HG03378 (cell line): ENCODE data around the gene CELA3A.
"Not testable (repeated sequence)": the region's sequence is repeated elsewhere in the genome, so short reads cannot be mapped to it uniquely, and the experiment has no call there.

Source experiments
- ATAC-seq: cut with Tn5 transposase; IDR thresholded peaks from one replicate; pipeline ENCODE4 v1.9.1; 2021; ENCODE audit warnings: mild to moderate bottlenecking, moderate library complexity; ENCODE audit not compliant: unreplicated experiment

Gene CELA3A

DNA sequence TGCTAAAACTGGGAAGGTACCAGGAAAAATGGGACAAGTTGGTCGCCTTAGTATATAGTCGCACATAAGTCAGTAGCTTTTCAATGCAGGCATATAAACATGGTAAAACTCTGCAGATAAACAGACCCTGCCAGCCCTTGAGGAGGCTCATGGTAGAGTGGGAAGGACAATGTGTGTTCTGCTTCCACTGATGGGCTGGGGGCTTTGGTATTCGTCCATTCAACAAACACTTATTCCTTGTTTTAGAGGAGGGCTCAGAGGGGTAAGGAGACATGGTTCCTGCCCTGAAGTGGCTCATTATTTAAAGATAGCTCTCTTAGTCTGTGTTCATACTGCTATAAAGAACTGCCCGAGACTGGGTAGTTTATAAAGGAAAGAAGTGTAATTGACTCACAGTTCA lies 11.3 kb downstream of the CELA3A start:
- not testable (repeated sequence) for ATAC-seq

DNA sequence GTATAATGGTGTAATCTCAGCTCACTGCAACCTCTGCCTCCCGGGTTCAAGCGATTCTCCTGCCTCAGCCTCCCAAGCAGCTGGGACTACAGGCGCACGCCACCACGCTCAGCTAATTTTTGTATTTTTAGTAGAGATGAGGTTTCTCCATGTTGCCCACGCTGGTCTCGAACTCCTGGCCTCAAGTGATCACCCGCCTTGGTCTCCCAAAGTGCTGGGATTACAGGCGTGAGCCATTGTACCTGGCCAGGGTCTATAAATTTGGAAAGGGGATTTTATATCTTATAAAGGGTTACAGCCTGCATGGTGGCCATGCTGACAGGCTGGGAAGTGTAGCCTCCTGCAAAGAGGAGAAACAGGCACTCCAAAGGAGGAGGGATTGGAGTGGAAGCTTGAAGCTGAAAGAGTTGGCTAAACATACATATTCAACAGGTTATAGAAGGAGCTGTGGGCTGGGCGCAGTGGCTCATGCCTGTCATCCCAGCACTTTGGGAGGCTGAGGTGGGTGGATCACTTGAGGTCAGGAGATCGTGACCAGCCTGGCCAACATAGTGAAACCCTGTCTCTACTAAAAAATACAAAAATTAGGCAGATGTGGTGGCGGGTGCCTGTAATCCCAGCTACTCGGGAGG lies 13.2 kb downstream of the CELA3A start:
- ATAC-seq: not testable (repeated sequence)

DNA sequence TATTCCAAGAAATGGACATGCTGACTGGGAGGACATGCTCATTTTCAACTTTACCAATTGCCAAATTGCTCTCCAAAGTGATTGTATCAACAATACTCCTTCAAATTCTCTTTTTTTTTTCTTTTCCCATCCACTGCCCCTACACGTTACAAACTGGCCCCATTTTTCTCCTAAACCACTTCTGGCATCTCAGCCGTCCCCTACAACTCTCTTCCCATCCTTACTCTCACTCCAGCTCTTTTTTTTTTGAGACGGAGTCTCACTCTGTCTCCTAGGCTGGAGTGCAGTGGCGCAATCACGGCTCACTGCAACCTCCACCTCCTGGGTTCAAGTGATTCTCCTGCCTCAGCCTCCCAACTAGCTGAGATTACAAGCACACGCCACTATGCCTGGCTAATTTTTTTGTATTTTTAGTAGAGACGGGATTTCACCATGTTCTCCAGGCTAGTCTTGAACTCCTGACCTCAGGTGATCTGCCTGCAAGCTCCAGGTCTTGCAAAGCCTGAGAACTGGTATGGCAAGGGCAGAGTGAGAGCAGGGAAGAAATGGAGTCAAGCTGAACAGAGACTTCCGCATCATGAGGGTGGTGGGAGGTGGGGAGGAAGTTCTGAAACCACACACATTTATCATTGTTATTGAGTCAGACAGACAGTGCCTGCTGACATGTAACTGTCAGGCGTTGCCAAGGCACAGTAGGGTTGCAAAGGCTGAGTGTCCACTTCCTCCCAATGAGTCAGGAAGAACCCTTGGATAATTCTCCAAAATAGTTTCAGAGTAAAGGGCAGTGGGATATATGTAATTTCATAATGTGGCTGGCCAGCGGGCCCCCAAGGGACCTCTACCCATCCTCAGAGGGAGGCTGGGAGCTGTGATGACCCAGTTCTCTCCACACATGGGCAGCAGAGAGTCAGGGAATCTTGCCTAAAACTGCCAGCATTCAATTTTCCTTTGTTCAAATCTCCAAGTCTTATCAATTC lies 17.4 kb downstream of the CELA3A start:
- peak; percentile 64 for ATAC-seq

DNA sequence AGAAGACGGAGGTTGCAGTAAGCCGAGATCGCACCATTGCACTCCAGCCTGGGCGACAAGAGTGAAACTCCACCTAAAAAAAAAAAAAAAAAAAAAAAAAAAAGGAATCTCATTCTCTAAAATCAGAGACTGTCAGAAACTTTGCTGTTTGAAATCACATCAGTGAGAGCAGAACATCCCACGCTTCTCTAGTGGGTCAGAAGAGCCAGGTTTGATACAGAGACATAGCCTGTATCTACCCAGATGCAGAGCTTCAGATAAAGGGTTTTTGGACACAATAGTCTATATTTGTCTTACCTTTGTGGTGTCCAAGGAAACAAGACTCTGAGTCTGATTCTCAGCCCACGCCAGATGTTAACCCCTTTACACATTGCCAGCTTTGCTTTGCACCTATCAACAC lies 19.6 kb downstream of the CELA3A start:
- ATAC-seq: no peak

DNA sequence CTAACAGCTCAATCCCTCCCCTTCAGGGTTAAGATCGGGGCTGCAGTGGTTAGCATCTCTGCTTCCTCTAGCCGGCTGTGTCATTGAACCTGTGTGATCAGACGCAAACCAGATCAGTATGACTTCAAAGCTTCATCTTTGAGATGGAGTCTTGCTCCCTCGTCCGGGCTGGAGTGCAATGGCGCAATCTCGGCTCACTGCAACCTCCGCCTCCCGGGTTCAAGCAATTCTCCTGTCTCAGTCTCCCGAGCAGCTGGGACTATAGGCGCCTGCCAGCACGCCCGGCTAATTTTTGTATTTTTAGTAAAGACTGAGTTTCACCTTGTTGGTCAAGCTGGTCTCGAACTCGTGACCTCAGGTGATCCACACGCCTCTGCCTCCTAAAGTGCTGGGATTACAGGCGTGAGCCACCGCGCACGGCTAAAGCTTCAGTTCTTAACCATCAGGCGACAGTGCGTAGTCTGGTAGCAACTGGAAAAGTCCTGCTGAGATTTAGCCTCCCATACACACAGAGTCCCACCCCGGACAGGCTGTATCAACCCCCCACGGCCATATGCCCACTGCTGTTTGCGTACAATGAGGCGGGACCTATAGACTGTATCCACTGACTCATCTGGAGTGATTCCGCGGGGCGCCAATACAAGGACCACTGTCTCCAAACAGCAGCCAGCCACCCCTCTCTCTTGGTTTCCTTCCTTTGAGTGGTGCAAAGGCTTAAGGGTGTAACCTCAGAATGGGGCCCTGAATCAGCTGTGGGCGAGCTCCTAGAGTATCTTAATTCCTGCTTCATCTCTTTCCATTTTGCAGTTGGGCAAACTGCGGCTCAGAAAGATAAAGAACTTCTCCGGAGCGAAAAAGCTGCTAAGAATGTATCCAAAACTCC lies 23.3 kb downstream of the CELA3A start:
- peak; percentile 40 for ATAC-seq

DNA sequence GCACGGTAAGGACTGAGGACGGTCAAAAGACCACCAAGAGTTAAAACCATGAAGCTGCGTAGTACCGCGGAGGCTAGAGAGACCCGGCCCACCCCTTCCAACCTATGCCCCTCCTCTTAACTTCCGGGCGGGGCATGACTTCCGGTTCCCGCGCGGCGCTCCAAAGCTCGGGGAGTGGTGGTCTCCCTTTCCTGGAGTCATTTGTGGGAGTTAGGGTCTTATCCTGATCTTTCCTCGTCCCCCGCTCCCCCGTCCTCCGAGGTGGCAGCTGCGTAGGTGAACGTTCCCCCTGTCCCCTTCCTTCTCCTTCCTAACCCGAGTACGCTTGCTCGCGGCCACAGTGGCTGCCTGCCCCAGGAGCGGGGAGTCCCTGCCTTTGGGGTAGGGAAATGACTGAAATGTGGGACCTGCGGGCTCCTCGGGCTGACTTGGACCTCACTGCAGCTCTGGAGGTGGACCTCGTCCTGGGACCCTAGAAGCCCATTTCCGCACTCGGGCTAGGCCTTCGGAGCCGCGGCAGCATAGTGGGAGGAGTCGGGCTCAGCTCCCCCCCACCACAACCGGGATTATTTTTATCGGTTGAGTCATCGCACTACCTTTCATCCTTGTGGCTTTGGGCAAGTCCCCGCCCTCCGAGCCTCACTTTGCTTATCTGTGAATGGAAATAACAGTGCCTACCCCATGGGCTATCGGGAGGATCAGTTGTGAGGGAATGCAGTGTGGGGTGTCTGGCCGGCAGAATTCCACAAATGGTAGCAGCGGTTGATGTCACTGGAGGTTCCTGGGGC lies 24.1 kb downstream of the CELA3A start:
- ATAC-seq: peak; percentile 62

DNA sequence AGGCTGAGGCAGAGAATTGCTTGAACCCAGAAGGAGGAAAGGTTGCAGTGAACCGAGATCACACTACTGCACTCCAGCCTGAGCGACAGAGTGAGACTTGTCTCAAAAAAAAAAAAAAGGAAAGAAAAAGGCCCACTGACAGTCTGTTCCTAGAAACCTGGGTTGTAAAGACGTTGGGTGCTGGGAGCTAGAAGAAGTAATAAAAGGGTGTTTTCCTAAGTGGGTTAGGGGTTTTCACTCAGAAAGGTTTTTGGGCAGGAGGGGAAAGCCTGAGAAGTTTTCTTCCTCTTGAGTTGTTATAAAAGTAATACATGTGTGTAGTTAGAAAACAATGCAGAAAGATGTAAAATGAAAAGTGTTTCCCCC lies 25.4 kb downstream of the CELA3A start:
- ATAC-seq: no peak

DNA sequence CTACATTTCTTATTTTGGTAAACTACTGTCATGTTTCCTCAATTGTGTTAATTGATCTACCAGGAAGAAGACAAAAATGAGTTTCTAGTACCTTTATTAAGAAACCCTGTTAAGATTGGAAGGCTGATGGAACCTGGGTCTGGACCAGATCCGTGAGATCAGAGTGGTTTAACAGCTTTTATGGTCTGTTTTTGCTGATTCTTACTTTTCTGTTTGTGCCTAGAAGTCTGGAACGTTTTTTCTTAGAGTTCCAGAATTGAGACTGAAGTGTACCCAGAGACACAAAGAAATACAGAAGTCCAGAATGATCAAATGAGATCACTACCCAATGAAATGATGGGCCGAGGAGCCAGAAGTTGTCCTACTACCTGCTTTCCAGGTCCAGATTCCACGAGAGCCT lies 28.6 kb downstream of the CELA3A start:
- ATAC-seq: no peak

DNA sequence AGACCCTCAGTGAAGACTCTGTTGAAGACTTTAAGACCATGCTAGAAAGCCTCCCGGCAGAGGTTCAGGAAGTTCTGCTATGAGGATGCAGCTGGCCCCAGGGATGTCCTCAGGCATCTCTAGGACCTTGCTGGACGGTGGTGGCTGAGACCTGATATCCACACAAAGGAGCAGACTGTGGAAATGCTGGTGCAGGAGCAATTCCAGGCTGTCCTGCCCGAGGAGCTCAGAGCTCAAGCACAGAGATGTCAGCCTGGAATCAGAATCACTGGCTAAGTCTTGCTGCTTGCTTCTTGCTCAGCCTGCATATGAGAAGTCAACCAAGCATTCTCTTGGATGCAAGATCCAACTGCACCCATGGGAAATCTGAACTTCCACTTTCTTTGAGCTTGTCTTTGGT lies 29.0 kb downstream of the CELA3A start:
- ATAC-seq: no peak

DNA sequence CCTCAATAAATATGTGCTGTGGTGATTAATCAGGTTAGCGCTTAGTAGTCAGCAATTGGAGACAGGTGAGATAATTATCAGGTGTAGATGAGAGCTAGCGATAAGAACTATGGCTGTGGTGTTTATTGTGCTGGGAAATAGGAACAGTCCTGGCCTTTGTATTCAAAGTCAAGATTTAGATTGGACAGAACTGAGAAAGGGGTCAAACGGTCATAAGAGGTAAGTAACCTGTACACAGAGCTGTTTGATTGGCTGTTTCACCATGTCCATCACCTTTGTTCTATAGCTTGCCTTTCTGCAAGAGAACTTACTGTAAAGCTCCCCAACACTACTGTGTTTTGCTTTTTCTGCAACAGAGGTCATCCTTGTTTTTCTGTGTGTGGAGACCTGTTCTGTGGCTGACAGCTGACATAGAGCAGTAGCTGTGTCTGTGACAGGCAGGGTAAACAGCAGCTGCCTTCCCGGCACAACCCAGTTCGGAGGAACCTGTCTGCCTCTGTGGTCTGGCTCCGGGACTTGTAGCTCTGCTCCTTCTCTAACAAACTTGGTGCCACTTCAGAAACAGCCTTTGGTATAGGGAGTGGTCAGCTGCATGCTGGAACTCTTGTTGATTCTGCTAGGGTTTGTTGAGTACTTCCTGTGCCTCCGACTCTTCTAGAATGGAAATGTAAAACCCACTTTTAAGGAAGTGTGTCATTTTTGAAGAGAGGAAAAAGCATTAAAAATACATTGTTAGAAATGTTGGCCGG lies 29.9 kb downstream of the CELA3A start:
- ATAC-seq: no peak

DNA sequence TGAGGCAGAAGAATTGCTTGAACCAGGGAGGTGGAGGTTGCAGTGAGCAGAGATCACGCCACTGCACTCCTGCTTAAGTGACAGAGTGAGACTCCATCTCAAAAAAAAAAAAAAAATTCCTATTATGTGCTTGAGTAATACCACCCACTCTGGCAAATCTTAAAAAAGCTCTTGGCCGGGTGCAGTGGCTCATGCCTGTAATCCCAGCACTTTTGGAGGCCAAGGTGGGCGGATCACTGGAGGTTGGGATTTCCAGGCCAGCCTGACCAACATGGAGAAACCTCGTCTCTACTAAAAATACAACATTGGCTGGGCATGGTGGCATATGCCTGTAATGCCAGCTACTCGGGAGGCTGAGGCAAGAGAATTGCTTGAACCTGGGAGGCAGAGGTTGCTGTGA lies 33.4 kb downstream of the CELA3A start:
- not testable (repeated sequence) for ATAC-seq

DNA sequence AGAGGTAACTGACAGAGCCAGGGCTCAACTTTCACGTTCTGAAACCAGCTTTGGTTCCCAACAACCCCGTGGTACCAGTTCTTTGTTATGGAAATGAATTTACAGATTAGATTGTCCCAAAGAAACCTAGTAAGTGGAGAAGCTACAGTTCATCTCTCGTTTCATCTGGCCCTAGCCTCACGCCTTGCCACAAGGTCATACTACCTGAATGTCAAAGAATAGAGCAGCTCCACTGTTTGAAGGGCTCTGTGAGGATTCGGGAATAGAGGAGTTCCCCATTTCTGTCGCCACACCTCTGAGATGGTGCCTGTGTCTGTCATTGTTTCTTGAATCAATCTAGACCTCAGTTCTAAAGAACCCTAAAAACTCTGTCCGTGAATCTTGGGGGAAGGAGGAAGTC lies 36.1 kb downstream of the CELA3A start:
- ATAC-seq: no peak

DNA sequence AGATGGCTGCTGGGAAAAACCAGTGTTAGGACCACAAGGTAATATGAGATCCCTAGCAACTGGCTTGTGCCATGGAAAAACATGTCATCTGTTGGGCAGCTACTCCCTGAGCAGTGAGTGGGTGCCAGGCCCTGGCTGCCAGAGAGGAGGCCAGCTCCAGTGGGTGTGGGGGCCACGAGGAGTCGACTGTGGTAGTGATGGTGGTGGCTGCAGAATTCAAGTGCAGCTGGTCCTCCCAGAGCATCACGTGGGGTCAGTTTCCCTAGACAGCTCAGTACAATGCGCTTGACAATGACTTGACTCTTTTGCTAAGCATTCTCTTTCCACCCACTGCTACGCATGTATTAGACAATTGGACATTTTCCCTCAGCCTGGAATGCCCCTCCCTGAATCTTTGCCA lies 36.6 kb downstream of the CELA3A start:
- no peak for ATAC-seq

DNA sequence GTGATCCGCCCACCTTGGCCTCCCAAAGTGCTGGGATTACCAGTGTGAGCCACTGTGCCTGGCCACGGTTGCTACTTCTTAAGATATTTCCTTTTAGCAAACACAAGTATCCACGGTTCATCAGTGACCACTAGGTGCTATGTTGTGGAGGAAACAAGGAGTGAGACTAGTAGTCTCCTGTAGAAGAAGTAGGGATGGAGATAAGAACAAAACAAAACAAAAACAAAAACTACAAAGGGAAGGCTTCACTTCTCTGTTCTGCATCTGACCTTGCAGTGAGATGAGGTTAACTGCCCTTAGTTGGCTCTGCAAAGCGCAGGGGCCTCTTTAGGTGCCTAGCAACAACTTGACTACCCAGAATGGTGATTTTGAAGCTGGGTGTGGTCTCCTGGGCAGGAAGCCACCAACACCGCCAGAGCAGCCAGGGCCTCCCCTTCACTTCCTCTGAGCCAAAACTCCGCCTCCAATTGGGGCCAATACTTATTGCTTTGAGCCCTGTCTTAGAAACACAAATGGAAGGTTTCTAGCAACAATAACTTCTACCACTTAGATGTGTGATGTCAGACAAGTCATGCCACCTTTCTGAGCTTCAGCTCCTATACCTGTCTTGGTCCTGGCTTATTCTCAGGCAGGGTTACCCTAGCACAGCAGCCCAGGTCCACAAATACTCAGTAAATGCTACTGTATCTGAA lies 38.3 kb downstream of the CELA3A start:
- ATAC-seq: peak; percentile 94

DNA sequence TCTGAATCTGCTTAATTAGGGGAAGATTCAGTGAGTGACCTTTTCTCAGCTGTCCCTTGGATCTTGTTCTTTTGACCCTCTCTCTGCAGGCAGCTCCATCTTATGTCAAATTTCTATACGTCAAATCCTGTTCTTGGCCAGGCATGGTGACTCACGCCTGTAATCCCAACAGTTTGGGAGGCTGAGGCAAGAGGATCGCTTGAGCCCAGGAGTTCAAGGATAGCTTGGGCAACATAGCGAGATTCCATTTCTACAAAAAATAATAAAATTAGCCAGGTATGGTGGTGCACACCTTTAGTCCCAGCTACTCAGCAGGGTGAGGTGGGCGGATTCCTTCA lies 38.8 kb downstream of the CELA3A start:
- no peak for ATAC-seq

DNA sequence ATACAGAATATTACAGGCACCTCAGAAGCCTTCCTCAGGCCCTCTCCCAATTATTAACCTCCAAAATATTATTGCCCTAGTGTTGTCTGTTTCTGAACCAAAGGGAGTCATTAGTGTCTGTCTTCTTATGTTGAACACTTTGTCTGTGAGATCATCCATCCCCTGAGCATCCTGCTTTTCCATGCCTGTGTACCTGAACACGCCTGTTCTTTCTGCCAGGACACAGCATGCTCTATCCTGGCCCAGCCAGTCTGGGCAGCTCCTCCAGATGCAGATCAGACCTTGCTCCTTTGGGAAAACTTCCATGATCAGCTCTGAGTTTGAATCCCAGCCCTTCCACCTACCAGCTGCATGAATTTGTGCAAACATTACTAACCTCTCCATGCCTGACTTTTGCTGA lies 40.0 kb downstream of the CELA3A start:
- no peak for ATAC-seq

DNA sequence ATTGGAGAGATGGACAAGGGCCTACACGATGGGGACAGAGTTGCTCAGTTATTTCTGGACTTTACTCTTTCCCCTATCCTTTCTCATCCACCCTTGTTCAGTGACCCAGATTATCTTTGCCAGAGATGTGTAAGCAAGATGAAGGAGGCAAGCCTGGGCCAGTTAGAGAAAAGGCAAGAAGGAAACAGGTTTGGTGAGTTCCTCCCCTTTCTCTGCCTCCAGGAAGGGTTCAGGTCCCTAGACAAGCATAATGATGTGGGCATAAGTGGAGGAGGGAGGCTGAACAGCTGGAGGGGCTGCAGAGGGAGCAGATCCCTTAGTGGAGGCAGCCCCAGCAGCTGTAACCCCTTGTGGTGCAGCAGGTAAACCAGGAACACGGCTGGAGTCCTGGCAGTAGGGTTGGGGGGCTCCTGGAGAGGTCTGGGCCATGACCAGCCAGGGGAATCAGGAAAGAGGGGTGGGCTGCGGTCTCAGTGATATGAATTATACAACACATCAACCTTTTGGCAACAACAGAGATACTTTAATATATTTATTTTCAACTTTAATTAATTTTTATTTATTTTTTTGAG lies 41.8 kb downstream of the CELA3A start:
- no peak for ATAC-seq

DNA sequence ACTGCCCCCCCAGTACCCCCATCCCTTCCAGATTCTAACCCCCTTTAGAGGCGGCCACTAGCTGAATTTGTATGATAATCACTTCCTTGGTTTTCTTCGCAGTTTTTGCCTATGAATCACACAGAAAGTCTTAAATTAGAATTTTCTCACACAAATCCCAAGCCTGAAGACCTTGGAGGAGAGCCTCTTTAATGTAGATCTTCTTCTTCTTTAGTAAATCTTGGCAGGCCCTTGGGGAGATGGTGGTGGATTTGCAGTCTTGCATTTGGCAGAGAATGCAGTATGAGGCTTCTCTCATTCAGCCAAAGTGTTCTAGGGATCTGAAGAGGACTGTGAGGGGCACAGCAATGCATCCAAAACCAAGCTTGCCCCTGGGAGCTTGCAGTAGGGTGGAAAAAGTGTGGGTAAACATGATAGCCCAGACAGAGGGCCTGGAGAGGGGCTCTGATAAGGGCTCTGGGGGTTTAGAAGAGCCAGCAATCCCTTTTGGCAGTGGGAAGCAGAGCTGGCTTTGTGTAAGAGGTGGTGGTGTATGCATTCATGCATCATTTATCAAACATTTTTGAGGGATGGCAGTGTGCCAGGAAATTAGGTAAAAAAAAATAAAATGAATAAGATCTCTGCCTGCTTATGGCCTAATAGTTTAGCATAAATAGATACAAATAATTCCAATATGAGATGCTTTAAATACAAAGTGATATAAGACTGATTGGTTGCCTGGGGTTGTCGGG lies 43.4 kb downstream of the CELA3A start:
- no peak for ATAC-seq
